Ammon's horn (tissue), 1 donor: Measurements from ENCODE around the gene CRIM1.

ENCODE experiments used
- DNase-seq: peaks from one replicate; pipeline ENCODE4 v3.0.0-alpha.2; 2016; ENCODE audit warnings: low spot score

The CRIM1 gene

DNA sequence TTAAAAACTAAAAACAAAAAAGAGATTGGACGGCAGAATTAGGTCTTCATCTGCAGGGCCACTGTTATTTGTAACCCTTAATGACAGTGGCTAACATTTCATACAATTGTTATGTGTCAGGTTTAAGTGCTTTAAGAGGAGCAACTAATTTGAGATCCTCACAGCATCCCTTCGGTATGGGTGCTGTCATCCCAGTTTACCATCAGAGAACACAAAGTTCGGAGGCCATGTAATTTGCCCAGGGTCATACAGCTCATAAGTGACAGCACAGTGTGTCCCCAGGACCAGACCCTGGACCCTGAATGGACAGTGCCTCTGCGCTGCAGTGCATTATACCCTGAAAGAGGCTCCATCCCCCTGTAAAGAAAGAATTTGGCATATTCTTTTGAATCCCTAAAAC lies 127.7 kb downstream of the CRIM1 start:
- no peak for DNase-seq

DNA sequence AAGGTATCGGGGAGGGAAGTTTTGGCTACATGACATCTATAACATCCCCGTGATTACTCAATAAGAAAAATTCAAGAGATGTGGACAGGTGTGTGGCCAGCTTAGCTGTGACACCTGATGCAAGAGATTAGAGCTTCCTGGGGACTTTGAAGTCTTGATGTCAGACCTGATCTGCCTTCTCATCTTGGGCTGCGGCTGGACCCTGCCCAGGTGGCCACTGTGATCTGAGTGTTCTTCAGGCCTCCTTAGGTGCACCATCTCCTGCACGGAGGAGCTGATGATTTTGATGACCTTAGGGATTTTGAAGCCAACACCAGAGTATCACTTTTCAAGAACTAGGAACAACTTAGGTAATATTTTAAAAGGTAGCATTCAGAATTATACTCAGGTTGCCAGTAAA lies 128.9 kb downstream of the CRIM1 start:
- no peak for DNase-seq

- no peak for DNase-seq
These were observed 129.9 kb downstream of the CRIM1 start for GRCh38 chr2:36485521-36485920.

GRCh38 chr2:36486521-36487044 lies 131.0 kb downstream of the CRIM1 start:
- no peak for DNase-seq

DNA sequence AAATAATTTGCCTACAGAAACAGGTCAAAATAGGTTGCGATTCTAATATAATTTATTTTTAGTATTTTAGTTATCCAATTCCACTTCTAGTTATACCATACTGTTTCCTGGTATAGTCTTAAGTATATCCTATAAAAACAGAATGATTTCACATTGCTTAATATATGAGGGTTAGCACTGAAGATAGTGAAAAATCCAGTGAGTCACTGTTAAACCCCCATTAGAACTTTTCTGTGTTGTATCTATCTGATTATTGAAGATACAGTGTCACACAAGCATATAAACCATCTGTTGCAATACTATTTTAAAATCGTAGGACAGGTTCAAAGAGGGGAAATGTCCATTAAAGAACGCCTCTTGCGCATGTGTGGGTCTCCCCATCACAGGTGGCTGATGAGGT lies 132.4 kb downstream of the CRIM1 start:
- DNase-seq, result no peak

DNA sequence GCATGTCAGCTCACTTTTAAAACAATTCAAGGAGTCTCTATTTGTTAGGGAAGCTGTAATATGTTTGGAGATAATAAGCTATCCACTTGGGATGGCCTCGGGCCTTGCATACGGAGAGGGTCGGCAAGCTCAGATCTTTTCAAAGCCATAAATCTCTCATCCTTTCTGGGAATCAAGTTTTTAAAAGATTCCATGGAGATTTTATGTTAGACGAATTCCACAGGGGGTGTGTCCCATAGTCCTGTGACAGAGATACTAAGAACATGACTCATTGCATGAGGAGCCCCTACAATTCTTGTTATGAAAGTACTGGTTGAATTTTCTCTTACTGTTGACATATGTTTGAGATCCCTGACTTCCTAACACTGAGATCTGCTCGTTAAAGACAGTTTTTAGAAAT lies 133.7 kb downstream of the CRIM1 start:
- no peak for DNase-seq

DNA sequence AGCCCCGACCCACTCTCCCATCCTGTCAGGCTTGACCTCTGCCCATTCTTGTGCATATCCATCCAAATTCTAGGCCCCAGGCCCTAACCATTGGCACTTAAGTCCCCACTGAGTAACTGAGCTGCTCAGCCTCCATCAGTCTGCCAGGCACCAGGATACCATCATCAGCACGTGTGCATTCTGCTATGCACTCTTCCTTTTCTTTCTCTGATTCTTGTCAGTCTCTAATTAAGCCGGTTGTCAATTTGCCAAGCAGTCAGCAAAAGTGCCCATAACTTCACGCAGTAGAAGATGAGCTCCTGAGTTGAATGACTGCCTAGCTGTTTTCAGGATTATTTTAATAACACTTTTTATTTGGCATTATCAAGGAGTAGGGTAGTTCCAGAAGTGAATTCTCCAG lies 135.2 kb downstream of the CRIM1 start:
- no peak for DNase-seq

GRCh38 chr2:36492216-36492945 lies 136.8 kb downstream of the CRIM1 start:
- DNase-seq, result no peak

DNA sequence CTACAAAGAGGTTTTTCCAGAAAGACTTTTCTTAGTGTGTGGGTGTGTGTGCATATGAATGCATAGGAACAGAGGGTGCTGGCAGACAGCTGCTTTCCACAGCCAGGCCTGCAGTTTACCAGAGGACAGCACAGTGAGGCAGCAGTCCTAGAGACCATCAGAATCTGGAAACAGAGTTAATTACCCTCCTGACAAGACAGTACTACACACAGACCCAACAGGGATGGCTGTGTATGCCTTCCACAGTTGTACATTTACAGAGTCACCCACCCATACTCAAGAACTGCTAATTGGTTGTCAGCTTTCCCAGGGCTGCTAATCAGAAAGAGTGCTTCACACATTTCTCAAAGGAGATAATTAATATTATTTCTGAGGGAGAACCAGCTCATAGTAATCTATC lies 137.7 kb downstream of the CRIM1 start:
- peak; percentile 24 for DNase-seq

DNA sequence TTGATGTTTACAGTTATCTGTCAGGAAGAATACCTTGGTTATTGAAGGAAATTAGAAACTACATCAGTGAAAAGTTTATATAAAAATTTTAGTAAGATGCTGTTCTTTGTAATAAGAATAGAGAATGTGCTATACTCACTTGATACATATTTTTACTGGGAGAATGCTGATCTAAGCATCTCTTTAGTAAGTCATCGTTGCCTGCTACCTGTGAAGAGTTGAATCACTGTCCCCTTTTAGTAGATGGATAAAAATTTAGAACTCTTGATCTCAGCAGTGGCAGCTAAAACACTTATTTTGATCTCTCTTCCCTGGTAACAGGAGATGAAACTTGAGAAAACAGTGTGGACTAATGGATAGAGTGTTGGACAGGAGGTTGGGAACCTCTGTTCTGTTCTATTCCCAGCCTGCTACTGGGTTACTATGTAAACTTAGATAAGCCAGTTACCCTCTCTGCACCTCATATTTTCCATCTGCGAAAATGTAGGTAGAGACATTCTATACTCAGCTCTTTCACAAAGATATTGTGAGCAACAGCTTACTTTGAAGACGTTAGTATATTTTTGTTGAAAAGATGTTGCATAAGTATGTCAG lies 142.1 kb downstream of the CRIM1 start:
- no peak for DNase-seq

- DNase-seq, result no peak
These were observed 143.7 kb downstream of the CRIM1 start for GRCh38 chr2:36499128-36499820.

DNA sequence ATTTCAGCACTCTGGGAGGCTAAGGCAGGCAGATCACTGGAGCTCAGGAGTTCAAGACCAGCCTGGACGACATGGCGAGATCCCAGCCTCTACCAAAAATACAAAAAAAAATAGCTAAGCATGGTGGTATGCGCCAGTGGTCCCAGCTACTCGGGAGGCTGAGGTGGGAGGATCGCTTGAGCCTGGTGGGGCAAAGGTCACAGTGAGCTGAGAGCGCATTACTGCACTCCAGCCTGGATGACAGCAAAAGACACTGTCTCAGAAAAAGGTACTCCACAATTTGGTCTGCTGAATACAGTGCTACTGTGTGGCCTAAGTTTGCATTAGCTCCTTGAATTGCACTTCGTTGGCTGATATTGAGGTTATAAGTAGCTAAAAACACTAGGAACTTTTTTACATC lies 144.5 kb downstream of the CRIM1 start:
- no peak for DNase-seq

DNA sequence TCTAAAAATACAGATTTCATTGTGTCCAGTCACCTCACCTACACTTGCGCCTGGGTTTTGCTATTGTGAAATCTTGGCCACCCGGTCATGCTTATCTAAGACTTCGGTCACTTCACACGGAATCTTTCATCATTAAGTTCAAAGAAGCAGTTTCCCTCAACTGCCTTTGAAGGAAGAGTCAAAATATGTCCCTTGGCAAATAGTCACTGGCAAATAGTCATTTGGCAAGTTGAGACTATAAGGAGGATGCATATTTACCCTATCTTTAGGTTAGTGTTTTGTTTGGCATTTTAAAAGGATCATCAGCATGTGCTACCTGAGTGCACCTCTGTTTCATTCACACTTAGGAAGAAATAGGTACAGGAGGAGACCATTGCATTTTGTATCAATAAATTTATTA lies 146.5 kb downstream of the CRIM1 start:
- DNase-seq, result no peak

- DNase-seq, result peak; percentile 80
These were observed 151.8 kb downstream of the CRIM1 start for GRCh38 chr2:36507408-36507812.

DNA sequence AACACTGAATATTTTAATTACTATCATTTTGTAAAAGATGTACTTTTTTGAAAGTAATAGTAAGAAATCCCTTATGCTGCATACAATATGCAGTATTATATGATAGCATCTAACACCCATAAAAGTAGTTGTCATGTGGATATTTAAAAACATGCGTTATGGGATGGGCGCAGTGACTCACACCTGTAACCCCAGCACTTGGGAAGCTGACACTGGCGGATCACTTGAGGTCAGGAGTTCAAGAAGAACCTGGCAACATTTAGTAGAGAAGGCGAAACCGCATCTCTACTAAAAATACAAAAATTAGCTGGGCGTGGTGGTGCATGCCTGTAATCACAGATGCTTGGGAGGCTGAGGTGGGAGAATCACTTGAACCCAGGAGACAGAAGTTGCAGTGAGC lies 153.5 kb downstream of the CRIM1 start:
- DNase-seq, result no peak

- DNase-seq, result no peak
These were observed 156.5 kb downstream of the CRIM1 start for GRCh38 chr2:36511858-36512603.

GRCh38 chr2:36512705-36513104 lies 157.1 kb downstream of the CRIM1 start:
- DNase-seq, result no peak

DNA sequence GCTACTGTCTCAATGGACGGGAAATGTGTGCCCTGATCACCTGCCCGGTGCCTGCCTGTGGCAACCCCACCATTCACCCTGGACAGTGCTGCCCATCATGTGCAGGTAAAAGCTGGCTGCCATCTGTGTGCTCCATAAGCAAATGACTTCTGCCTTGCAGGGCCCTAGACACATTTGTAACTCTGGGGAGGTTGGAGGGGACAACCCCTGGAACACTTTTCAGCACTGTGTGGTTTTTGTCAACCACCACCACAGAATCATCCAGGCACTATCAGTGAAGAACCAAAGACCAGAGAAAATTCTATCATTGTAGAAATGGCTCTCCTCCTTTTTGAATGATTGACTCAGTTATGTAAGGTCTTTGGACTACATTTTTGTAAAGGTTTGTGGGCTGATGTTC lies 158.1 kb downstream of the CRIM1 start:
- no peak for DNase-seq

- DNase-seq, result no peak
These were observed 160.0 kb downstream of the CRIM1 start for GRCh38 chr2:36515538-36515937.

DNA sequence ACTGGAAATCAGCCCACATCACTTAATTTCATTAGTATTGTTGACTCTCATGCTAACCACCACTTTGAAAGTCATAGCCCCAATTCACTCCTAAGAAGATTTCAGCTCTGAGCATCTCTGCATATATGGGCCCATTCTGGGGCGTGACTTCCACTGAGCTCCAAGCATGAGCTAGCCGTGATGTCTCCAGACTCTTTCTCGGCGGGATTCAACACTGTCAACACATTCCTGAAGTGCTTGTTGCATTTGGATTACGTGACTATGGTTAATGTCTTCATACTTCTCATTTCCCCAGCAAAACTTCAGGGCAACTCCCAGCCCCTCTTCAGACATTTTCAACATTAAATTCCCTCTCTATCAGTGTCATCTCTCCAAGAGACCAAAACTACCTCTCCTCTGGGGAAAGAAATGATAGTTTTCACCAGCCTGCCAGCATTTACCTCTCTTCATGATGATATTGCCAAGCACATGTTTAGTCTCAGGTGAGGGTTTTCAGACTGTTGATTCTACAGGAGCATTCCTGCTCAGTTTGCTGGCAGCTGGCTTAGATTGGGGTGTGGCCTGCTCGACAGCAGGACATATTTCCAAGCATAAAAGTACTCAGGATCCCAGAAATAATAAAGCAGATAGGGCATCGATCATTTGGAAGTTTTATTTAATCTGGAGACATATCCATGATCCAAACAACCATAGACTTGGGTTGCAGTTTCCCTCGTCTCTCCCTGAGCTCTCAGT lies 160.7 kb downstream of the CRIM1 start:
- no peak for DNase-seq

- no peak for DNase-seq
These were observed 164.9 kb downstream of the CRIM1 start for GRCh38 chr2:36520431-36520830.

- no peak for DNase-seq
These were observed 167.6 kb downstream of the CRIM1 start for GRCh38 chr2:36523153-36523552.
